Measurements from ENCODE around the gene COPS2. TPM values are rescaled to one million over a fixed set of nuclear protein-coding genes. Genes with fewer than 3 reads are reported as not detected.

COPS2 gene
- total RNA-seq, 1 experiment from 2014 or later, result 68.6 TPM

- H3K9me3 Mint-ChIP-seq, result peaks cover 5% of the 10 kb centered on the region; the same call in 1 of the 2 replicates
- ATAC-seq (no peak), DNase-seq (ENCODE audit: low spot score) (no peak)
- H3K4me3 Mint-ChIP-seq, result no peak overlapping the region
- H3K36me3 Mint-ChIP-seq, result no peaks in the 10 kb centered on the region
- H3K27me3 Mint-ChIP-seq (ENCODE audit: low read depth), result no peaks in the 10 kb centered on the region
- ChIA-PET POLR2A (no interaction called here), CTCF (no interaction called here)
- TF ChIP-seq CBFB (CRISPR knock-in tag; IDR thresholded peaks at IDR 0.05; ENCODE audit: low read depth), result no peak
- TF ChIP-seq ZNF121 (CRISPR knock-in tag; IDR thresholded peaks at IDR 0.05), result no peak
- no peak for TF ChIP-seq AFF4 (CRISPR knock-in tag; IDR thresholded peaks at IDR 0.05; ENCODE audit: borderline replicate concordance)
- no peak for TF ChIP-seq USF1 (CRISPR knock-in tag; IDR thresholded peaks at IDR 0.05)
- TF ChIP-seq TEAD4 (CRISPR knock-in tag; IDR thresholded peaks at IDR 0.05), result no peak
- TF ChIP-seq ZSCAN18 (CRISPR knock-in tag; IDR thresholded peaks at IDR 0.05), result no peak
- TF ChIP-seq IRF2 (CRISPR knock-in tag; IDR thresholded peaks at IDR 0.05; ENCODE audit: borderline replicate concordance, low read depth), result no peak
- TF ChIP-seq STAT6 (CRISPR knock-in tag; conservative IDR thresholded peaks at IDR 0.05; ENCODE audit: low read depth), result no peak
- TF ChIP-seq JAZF1 (CRISPR knock-in tag; IDR thresholded peaks at IDR 0.05), result no peak
- no peak overlapping the region for H3K27ac Mint-ChIP-seq
- peaks cover 37% of the 10 kb centered on the region for H3K4me1 Mint-ChIP-seq
These were observed 35.2 kb upstream of the COPS2 start for GRCh38 chr15:49190586-49190985.

DNA sequence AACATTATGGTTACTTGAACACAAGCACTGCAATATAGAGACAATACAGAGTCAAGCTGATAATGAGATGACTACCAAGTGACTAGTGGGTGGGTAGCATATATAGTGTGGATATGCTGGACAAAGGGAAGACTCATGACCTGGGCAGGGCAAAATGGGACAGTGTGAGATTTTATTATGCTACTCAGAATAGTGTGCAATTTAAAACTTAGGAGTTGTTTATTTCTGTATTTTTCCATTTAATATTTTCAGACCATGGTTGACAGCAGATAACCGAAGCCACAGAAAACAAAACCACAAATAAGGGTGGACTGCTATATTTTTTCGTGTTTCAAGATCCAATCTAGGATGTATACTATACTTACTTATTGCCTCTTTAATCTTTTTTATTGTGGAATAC lies 34.2 kb upstream of the COPS2 start:
- no peak overlapping the region for H3K27ac Mint-ChIP-seq
- peaks cover 6% of the 10 kb centered on the region; the same call in 1 of the 2 replicates for H3K9me3 Mint-ChIP-seq
- no peaks in the 10 kb centered on the region for H3K36me3 Mint-ChIP-seq
- no peak for ATAC-seq
- peaks cover 40% of the 10 kb centered on the region for H3K4me1 Mint-ChIP-seq
- CTCF ChIA-PET, result no interaction called here
- POLR2A ChIA-PET, result no interaction called here
- H3K27me3 Mint-ChIP-seq (ENCODE audit: low read depth), result no peaks in the 10 kb centered on the region
- no peak overlapping the region for H3K4me3 Mint-ChIP-seq
- DNase-seq (ENCODE audit: low spot score), result no peak
- TF ChIP-seq ELF4 (CRISPR knock-in tag; IDR thresholded peaks at IDR 0.05; ENCODE audit: low read depth), result no peak
- TF ChIP-seq, protein P1, sequence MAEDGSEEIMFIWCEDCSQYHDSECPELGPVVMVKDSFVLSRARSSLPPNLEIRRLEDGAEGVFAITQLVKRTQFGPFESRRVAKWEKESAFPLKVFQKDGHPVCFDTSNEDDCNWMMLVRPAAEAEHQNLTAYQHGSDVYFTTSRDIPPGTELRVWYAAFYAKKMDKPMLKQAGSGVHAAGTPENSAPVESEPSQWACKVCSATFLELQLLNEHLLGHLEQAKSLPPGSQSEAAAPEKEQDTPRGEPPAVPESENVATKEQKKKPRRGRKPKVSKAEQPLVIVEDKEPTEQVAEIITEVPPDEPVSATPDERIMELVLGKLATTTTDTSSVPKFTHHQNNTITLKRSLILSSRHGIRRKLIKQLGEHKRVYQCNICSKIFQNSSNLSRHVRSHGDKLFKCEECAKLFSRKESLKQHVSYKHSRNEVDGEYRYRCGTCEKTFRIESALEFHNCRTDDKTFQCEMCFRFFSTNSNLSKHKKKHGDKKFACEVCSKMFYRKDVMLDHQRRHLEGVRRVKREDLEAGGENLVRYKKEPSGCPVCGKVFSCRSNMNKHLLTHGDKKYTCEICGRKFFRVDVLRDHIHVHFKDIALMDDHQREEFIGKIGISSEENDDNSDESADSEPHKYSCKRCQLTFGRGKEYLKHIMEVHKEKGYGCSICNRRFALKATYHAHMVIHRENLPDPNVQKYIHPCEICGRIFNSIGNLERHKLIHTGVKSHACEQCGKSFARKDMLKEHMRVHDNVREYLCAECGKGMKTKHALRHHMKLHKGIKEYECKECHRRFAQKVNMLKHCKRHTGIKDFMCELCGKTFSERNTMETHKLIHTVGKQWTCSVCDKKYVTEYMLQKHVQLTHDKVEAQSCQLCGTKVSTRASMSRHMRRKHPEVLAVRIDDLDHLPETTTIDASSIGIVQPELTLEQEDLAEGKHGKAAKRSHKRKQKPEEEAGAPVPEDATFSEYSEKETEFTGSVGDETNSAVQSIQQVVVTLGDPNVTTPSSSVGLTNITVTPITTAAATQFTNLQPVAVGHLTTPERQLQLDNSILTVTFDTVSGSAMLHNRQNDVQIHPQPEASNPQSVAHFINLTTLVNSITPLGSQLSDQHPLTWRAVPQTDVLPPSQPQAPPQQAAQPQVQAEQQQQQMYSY (CRISPR knock-in tag; IDR thresholded peaks at IDR 0.05), result no peak
- TF ChIP-seq JAZF1 (CRISPR knock-in tag; IDR thresholded peaks at IDR 0.05), result no peak
- TF ChIP-seq, protein P2, sequence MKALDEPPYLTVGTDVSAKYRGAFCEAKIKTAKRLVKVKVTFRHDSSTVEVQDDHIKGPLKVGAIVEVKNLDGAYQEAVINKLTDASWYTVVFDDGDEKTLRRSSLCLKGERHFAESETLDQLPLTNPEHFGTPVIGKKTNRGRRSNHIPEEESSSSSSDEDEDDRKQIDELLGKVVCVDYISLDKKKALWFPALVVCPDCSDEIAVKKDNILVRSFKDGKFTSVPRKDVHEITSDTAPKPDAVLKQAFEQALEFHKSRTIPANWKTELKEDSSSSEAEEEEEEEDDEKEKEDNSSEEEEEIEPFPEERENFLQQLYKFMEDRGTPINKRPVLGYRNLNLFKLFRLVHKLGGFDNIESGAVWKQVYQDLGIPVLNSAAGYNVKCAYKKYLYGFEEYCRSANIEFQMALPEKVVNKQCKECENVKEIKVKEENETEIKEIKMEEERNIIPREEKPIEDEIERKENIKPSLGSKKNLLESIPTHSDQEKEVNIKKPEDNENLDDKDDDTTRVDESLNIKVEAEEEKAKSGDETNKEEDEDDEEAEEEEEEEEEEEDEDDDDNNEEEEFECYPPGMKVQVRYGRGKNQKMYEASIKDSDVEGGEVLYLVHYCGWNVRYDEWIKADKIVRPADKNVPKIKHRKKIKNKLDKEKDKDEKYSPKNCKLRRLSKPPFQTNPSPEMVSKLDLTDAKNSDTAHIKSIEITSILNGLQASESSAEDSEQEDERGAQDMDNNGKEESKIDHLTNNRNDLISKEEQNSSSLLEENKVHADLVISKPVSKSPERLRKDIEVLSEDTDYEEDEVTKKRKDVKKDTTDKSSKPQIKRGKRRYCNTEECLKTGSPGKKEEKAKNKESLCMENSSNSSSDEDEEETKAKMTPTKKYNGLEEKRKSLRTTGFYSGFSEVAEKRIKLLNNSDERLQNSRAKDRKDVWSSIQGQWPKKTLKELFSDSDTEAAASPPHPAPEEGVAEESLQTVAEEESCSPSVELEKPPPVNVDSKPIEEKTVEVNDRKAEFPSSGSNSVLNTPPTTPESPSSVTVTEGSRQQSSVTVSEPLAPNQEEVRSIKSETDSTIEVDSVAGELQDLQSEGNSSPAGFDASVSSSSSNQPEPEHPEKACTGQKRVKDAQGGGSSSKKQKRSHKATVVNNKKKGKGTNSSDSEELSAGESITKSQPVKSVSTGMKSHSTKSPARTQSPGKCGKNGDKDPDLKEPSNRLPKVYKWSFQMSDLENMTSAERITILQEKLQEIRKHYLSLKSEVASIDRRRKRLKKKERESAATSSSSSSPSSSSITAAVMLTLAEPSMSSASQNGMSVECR (CRISPR knock-in tag; IDR thresholded peaks at IDR 0.05; ENCODE audit: borderline replicate concordance), result no peak
- no peak for TF ChIP-seq IRF1 (CRISPR knock-in tag; IDR thresholded peaks at IDR 0.05)
- no peak for TF ChIP-seq ZNF263 (CRISPR knock-in tag; IDR thresholded peaks at IDR 0.05; ENCODE audit: low read depth)
